Lower leg skin (tissue), 4 donors: ENCODE results near the gene STPG1. TPM values are rescaled to one million over a fixed set of nuclear protein-coding genes. Genes with fewer than 3 reads are reported as not detected.

Source experiments
- DNase-seq, 2 donors: peaks; one replicate each; pipeline ENCODE4 v3.0.0-alpha.2; 2019; ENCODE audit warnings: low spot score in 2 of 2
- H3K4me3 ChIP-seq: fragments of 200-600 bp; sonication (generic); 2 replicates; pipeline ENCODE4 v1.5.1; 2017; ENCODE audit warnings: mild to moderate bottlenecking, low read depth; ENCODE audit not compliant: poor library complexity, severe bottlenecking
- POLR2A ChIP-seq, 2 donors: fragments of 450-650 bp; IDR thresholded peaks; one replicate each; pipeline ENCODE4 v1.6.1; 2016 to 2017; ENCODE audit warnings: antibody characterized with exemption in 2 of 2, mild to moderate bottlenecking in 1 of 2, moderate library complexity in 1 of 2
- WGBS, 2 donors: methylation state at CpG; one replicate each; pipeline ENCODE4 v1.1.5; 2018; 5-methylcytosine and 5-hydroxymethylcytosine counted together
- intact Hi-C: fragments of 100-400 bp; cut with DNase I; formaldehyde crosslinking; loops from one replicate; pipeline ENCODE4 v1.15.0; 2023; ENCODE audit warnings: low total_unique reads
- total RNA-seq, 4 donors: library from RNA; depleted of rRNA; stranded (reverse); fragments of >200 nt; gene quantifications; one replicate each; pipeline ENCODE4 v1.1.0, GENCODE V29; 2016
- TF ChIP-seq, protein P1 (sequence below), 3 donors: fragments of 450-650 bp; IDR thresholded peaks; one replicate each; pipeline ENCODE4 v1.5.1; 2016; ENCODE audit warnings: antibody characterized with exemption in 3 of 3, mild to moderate bottlenecking in 3 of 3, moderate library complexity in 2 of 3

Gene STPG1
- total RNA-seq, 4 donors from 2014 or later: 3.6 to 8.5 (median 6.4) TPM

DNA sequence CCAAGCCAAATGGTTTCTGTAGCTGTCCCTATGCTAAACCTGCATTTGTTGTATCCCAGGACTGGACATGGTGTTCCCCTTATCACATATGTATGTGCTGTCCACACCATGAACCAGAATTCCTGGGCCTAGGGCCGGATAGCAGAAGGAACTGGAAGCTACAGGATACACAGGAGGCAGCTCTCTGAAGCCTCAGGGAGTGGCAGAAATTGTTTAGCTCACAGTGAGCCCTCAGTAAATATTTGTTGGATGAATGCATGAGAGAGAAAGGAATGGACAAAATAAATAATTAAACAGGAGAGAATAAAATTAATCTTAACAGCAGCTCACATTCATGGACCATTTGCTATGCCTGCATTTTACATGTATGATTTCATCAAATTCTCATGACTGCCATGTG is 4.1 kb upstream of the STPG1 start:
- no peak for DNase-seq
- H3K4me3 ChIP-seq: no peak overlapping the region
- intact Hi-C loops: no loop called here
- TF ChIP-seq, protein P1, sequence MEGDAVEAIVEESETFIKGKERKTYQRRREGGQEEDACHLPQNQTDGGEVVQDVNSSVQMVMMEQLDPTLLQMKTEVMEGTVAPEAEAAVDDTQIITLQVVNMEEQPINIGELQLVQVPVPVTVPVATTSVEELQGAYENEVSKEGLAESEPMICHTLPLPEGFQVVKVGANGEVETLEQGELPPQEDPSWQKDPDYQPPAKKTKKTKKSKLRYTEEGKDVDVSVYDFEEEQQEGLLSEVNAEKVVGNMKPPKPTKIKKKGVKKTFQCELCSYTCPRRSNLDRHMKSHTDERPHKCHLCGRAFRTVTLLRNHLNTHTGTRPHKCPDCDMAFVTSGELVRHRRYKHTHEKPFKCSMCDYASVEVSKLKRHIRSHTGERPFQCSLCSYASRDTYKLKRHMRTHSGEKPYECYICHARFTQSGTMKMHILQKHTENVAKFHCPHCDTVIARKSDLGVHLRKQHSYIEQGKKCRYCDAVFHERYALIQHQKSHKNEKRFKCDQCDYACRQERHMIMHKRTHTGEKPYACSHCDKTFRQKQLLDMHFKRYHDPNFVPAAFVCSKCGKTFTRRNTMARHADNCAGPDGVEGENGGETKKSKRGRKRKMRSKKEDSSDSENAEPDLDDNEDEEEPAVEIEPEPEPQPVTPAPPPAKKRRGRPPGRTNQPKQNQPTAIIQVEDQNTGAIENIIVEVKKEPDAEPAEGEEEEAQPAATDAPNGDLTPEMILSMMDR (IDR thresholded peaks at IDR 0.05): no peak
- TF ChIP-seq POLR2A (IDR thresholded peaks at IDR 0.05): no peak
- WGBS, 2 donors: 67 to 68% methylated on average over 1 of the region's 1 CpG

DNA sequence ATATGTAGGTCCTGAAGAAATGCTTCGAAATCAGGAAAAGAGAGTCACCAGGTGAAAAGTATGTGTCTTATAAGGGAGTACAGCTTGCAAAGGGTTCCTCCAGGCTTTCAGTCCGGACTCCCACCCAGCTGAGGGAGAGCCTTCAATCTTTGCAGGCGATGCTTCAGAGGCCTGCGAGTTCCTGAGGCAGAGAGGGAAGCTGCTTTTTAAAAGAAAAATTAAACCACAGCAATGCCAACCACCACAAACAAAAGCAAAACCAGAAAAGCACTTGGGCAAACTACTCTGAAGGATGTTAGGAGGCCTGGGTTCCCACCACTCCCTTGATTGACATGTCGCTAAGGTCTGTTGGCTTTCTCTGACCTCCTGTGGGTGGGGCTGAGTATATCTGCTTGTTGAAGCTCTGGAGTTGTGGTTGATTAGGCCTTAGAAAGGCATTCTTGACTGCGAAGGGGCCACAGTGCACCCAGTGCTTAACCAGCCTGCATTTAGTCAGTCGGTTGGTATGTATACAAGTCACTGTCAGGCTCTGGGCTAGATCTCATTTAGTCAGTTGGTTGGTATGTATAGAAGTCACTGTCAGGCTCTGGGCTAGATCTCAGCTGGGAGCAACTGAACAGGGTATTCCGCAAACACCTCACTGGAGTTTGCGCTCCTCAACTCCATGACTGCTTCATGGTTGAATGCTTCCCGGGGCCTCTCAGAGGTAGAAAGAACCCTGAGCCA is 3.2 kb upstream of the STPG1 start:
- peak overlapping the region; percentile 55 for H3K4me3 ChIP-seq
- intact Hi-C loops: no loop called here
- DNase-seq: no peak
- 56% methylated on average over 10 of the region's 10 CpGs for WGBS, 2 donors
- TF ChIP-seq, protein P1 (IDR thresholded peaks at IDR 0.05): no peak
- TF ChIP-seq POLR2A (IDR thresholded peaks at IDR 0.05): no peak

DNA sequence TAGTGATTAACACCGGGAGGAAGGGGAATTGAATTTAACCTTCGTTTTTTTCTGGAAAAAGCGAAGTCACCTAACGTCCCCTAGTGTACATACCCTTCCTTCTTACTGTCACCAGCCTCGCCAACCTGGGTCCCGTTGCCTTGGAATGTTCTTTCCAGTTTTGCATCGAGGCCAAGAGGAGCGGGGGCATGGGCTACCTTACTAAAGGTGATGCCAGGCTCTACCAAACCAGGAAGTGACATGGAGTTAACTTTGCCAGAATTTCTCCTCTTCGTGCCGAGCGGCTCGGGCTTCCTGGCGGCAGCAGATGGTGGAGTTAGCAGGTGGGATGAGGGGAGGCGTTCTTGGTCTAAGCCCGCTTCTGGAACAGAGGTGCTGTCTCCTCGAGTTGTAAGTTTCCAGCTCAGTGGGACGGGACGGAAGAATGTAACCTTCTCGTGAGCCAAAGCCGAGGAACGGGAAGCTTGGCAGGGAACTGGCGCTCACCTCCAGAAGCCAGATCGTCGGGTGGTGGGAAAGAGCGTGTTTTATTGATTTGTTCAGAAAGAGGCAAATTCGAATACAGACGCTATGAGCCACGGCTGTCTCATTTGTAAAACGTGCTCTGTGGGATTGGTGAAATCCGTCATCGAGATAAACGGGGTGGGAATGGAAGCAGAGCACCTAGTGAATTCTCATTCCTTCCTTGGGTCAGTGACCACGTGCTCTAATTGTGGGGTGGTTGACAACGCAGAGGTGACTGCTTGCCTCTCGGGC is 2.5 kb upstream of the STPG1 start:
- WGBS, 2 donors: 2 to 5% methylated on average over 35 of the region's 35 CpGs
- peak overlapping the region; percentile 55 for H3K4me3 ChIP-seq
- no peak for DNase-seq
- TF ChIP-seq, protein P1 (IDR thresholded peaks at IDR 0.05): no peak
- no peak for TF ChIP-seq POLR2A (IDR thresholded peaks at IDR 0.05)
- intact Hi-C loops: no loop called here

DNA sequence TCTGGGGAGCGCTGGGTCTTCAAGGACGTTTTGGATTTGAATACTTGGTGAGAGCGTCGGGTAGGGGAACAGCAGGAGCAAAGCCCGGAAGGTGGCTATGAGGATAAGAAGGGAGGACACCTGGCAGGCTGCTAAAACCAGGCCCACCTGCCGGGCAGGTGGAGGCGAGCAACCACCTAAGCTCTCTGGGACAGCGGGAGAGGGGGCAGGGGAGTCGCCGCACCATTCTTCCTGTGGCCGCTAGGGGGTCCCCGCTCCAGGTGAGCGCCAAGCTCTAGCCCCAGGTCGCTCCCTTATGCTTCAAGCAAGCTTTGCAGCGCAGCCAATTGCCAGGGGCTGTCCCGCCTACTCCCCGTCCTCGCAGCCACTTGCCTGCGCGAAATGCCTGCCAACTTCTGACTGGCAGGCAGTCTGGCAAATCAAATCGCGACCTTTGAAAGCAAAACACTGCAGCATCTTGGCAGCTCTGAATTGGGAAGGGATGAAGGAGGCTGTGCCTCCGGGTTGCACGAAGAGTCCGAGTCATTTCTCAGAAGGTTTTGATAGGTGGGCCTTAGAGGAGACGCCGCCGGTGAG is 1.8 kb upstream of the STPG1 start, which contains the start of gene NIPAL3:
TSS of gene NIPAL3 (plus strand) at position 469 of the 576 bp plus-strand sequence. CDS start 3,746 bp downstream, outside the sequence.
- TF ChIP-seq, protein P1 (IDR thresholded peaks at IDR 0.05): peak in 1 of 3 donors; percentile 67
- no peak for TF ChIP-seq POLR2A (IDR thresholded peaks at IDR 0.05)
- WGBS, 2 donors: 1 to 4% methylated on average over 28 of the region's 28 CpGs
- peak; percentile 97 to 99 for DNase-seq
- intact Hi-C loops: no loop called here
- peak within 1 kb of the TSS; percentile 55 for H3K4me3 ChIP-seq

DNA sequence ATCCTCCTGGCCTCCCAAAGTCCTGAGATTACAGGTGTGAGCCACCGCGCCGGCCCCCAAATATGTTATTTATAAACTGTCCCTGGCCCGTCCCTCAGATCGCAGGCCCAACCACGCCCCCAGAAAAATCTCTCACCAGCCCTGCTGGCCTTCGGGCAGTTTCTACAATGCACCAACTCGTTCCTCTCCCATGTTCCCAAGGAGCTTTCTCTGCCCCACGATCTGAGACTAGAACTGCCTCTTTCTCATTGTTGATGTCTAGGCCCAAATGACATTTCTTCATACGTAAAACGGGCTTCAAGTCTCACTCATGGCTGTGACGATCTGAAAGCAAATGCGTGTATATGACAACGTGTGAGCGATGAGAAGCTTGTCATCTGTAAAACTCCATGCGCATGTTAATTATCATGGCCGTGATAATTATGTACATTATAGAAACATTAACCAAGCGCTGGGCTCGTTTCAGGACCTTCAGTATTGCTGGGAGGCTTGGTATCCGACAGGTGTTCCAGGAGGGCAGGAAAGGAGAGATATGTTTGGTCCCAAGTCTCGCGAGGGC is 1.3 kb upstream of the STPG1 start:
- TF ChIP-seq, protein P1 (IDR thresholded peaks at IDR 0.05): no peak
- no peak for TF ChIP-seq POLR2A (IDR thresholded peaks at IDR 0.05)
- DNase-seq: no peak
- WGBS, 2 donors: 53 to 65% methylated on average over 22 of the region's 22 CpGs
- intact Hi-C loops: no loop called here
- H3K4me3 ChIP-seq: no peak overlapping the region
